HG02981 (cell line): Measurements from ENCODE around the gene FAM193B.
"Not testable (repeated sequence)": the region's sequence is repeated elsewhere in the genome, so short reads cannot be mapped to it uniquely, and the experiment has no call there.

ENCODE experiments used
- ATAC-seq: cut with Tn5 transposase; IDR thresholded peaks from one replicate; pipeline ENCODE4 v1.9.1; 2021; ENCODE audit warnings: mild to moderate bottlenecking, moderate library complexity; ENCODE audit not compliant: unreplicated experiment

FAM193B gene

GRCh38 chr5:177578316-177578715 lies 24.0 kb upstream of the FAM193B start:
- ATAC-seq, result no peak

GRCh38 chr5:177576169-177576568 lies 21.8 kb upstream of the FAM193B start:
- ATAC-seq, result no peak

- no peak for ATAC-seq
Measured at GRCh38 chr5:177575488-177575887, 21.1 kb upstream of the FAM193B start.

DNA sequence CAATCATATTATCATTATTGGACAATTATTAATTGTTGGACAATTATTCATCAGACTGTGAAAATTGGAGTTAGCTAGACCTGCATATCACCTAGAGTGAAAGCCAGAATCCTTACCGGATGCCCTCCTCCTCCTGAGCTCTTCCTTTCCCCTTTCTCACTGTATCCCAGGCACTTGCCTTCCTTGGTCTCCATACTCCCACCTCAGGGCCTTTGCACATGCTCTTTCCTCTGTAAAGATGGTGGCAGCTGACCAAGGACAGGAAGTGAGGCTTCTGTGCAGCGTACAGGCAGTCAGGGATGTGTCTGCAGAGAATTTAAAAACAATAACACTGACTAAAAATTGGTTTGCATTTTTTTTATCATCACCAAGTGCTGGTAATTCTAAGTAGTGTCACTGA lies 15.5 kb upstream of the FAM193B start:
- ATAC-seq, result no peak

DNA sequence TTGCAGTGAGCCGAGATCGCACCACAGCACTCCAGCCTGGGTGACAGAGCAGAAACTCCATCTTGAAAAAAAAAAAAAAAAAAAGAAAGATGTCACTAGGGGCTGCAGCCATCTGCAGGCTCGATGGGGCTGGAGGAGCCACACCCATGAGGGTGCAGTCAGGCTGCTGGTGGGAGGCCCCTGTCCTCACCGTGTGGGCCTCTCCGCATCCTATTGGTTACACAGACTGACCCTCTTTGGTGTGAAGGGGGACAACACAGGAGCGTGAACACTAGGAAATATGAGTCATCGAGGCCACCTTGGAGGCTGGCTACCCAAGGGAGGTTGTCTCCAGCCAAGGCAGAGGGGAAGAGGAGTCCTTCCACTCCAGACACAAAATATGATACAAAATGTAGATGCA lies 14.0 kb upstream of the FAM193B start:
- ATAC-seq, result no peak

GRCh38 chr5:177565046-177565445 lies 10.7 kb upstream of the FAM193B start:
- ATAC-seq, result no peak

GRCh38 chr5:177559446-177559941 lies 5.1 kb upstream of the FAM193B start:
- not testable (repeated sequence) for ATAC-seq

DNA sequence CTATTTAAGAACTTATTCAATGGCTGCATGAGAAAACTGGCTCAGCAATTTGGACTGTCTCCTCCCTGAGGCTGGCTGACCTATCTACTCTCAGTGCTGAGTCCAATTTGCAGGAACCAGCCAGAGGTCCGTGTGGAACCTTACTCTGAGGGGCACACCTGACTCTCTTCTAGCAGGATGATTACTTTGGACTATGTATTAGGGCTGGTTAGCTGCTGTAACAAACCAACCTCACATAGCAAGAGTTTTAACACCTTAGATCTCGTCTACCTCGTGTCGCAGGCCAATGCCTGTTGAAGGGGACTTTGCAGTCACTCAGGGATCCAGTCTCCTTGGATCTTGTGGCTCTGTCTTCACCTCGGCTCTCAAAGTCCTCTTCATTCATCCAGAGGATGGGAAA lies 3.4 kb upstream of the FAM193B start:
- no peak for ATAC-seq

- ATAC-seq, result no peak
Measured at GRCh38 chr5:177557041-177557647, 2.8 kb upstream of the FAM193B start.

- no peak for ATAC-seq
Measured at GRCh38 chr5:177555665-177556064, 1.3 kb upstream of the FAM193B start.

GRCh38 chr5:177555228-177555627 lies 865 bp upstream of the FAM193B start:
- no peak for ATAC-seq

- peak; percentile 34 for ATAC-seq
Measured at GRCh38 chr5:177553671-177554429, 513 bp downstream of the FAM193B start.

- ATAC-seq, result no peak
Measured at GRCh38 chr5:177552839-177553455, 1.4 kb downstream of the FAM193B start.

DNA sequence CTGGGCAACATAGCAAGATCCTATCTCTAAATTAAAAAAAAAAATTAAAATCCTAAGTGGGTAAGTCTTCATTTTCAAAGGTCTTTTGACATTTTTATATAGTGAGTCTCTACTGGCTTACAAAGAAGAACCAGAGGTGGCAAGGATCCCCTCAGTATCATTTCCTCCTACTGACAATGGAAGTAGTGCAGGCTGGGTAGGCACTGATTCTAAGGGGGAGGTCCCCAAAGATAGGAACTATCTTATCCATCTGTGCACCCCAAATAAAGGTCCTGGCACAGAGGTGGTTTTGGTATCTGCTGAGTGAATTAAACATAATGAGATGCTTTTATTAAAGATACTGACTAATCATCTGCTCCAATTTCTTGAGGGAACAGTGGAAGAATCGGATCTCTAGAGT lies 4.2 kb downstream of the FAM193B start:
- no peak for ATAC-seq

DNA sequence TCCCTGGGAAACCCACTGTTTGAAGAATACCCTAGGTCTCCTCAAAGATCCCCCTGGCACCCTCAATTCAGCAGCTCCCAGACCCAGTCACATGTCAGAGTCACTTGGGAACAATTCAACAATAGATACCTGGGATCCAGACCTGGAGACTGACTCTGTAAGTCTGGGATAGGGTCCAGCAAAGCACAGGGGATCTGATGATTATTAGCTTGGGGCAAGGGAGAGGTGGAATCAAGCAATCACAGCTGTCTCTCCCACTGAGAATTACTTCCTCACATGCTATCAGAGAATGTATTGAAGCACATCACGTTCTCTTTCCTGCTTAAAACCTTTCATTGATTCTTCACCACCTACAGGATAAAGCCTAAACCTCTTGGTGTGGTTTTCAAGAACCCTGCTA lies 5.9 kb downstream of the FAM193B start:
- no peak for ATAC-seq

DNA sequence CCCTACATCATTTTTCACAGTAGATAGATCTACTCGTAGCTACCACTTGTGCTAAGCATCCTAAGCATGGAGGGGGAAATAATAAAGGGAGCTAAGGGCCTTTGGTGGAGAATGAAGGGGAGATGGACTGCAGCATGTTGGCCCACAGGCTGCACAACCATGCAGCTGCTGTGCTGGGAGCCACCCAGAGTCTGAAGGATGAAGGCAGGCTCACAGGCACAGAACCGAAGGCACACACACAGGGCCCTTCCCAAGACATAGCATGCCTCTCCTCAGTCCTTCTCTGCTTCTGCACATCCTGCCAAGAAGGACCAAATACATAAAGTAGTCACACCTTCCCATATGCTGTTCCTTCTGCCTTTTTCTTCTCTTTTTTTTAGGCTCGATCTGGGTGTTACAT lies 6.6 kb downstream of the FAM193B start:
- no peak for ATAC-seq

DNA sequence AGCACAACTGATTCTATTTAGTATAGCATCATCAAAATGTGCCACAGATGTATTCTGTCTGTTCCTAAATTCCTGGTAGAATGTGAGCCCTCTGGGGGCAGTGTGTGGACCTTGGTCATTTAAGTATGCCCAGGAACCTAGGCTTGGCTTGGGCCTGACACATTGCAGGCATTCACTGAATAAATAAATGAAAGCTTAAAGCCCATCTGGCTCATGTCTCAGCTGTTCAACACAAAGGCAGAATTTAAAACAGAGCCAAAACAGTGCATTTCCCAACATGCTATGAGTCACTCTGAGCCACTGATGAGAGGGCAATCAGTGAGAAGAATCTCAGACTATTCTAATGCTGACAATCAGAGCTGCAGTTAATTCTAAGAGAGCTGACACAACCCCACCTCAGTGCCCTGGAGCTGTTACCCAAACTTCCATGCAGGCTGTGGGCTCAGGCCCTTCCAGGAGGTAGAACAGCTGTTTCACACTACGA lies 8.1 kb downstream of the FAM193B start:
- ATAC-seq, result no peak

DNA sequence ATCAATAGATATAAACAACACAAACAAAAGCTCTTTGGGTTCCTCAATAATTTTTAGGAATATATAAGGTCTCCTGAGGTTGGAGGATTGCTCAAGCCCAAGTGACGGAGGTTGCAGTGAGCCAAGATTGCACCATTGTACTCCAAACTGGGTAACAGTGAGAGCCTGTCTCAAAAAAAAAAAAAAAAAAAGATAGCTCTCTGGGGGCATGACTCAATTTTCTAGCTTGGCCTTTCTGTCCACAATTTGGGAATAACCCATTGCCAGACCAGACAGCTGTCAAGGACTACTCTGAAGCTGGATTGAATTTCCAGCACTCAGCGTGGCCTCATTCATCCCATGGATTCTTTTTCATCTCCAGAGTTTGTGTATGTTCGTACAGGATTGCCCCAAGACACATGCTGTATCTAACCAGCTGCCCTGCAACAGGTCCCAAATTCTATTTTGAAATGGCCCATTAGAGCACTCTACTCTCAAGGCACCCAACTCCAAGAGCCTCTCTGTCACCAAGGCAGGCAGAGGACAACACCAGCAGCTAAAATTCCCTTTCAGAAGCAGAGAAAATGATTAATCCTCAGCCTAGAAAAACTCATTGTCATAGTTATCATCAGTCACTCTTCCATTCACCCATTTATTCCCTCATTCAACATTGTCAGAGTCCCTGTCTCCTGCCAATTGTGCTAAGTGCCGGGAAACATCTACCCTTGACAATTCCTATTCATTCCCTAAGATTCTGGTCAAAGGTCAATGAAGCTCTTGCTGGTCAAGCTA lies 8.7 kb downstream of the FAM193B start:
- ATAC-seq, result no peak

GRCh38 chr5:177542816-177543465 lies 11.4 kb downstream of the FAM193B start:
- ATAC-seq, result no peak

DNA sequence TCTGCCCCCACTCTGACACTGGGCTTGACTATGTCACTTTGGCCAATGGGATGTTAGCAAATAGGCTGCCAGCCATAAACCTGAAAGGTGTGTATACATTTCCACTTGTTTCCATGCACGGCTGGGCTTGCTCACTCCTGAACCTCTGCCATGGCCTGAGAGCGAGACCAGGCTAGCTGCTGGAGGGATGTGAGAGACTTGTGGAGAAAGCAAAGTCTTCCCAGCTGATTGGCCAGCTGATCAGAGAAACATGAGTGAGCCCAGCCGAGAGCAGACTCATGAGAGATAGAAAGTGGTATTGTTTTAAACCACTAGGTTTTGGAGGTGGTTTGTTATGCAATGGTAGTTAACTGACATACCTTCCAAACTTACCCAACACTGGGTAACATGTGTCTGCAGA lies 13.9 kb downstream of the FAM193B start:
- ATAC-seq, result no peak

GRCh38 chr5:177539411-177539810 lies 15.0 kb downstream of the FAM193B start:
- no peak for ATAC-seq
